ENCODE data around the gene LAMC2. TPM values are rescaled to one million over a fixed set of nuclear protein-coding genes. Genes with fewer than 3 reads are reported as not detected.

Gene LAMC2
- total RNA-seq, 4 donors from 2014 or later, result 24.2 to 46.5 (median 35.5) TPM

- no peak for DNase-seq (ENCODE audit: low spot score in 2 of 2)
- Histone ChIP-seq H3K36me3 (no peaks in the 10 kb centered on the region), H3K4me3 (no peak overlapping the region), H3K27me3 (no peaks in the 10 kb centered on the region), H3K27ac (no peak overlapping the region), H3K4me1 (peaks cover 12% of the 10 kb centered on the region), H3K9me3 (no peaks in the 10 kb centered on the region)
- WGBS, result 78% methylated on average over 3 of the region's 3 CpGs
- no peak for TF ChIP-seq EP300 (IDR thresholded peaks at IDR 0.05)
- TF ChIP-seq POLR2AphosphoS5 (IDR thresholded peaks at IDR 0.05), result no peak
- TF ChIP-seq POLR2A (IDR thresholded peaks at IDR 0.05), result no peak
- TF ChIP-seq CTCF (IDR thresholded peaks at IDR 0.05), result no peak
Observed at GRCh38 chr1:183161391-183161790, 24.7 kb upstream of the LAMC2 start.

GRCh38 chr1:183163316-183163715 lies 22.7 kb upstream of the LAMC2 start:
- TF ChIP-seq CTCF (IDR thresholded peaks at IDR 0.05) (no peak), POLR2AphosphoS5 (IDR thresholded peaks at IDR 0.05) (no peak), POLR2A (IDR thresholded peaks at IDR 0.05) (no peak), EP300 (IDR thresholded peaks at IDR 0.05) (no peak)
- Histone ChIP-seq H3K9me3 (no peaks in the 10 kb centered on the region), H3K36me3 (no peaks in the 10 kb centered on the region), H3K4me3 (no peak overlapping the region), H3K27me3 (no peaks in the 10 kb centered on the region), H3K27ac (no peak overlapping the region), H3K4me1 (peaks cover 12% of the 10 kb centered on the region)
- DNase-seq (ENCODE audit: low spot score in 2 of 2), result no peak
- 78% methylated on average over 3 of the region's 3 CpGs for WGBS

DNA sequence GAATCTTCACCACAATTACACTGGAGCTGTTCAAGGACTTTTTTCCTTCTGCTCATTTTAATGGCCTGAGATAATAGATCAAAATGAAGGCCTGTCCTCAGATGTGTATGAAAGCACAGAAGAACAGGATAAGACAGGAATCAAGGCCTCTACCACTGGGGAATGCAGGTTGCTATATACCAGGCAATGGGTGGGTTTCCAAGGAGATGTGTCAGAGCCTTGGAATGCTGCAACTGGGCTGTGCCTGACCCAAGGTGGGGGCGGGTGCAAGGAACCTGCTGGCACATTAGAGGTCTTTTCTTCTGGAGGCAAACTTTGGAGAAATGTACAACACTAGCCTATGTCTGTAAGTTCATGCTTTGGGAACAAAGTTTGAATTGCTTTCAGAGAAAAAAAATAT lies 21.7 kb upstream of the LAMC2 start:
- Histone ChIP-seq H3K4me1 (peaks cover 10% of the 10 kb centered on the region), H3K27ac (no peak overlapping the region), H3K9me3 (no peaks in the 10 kb centered on the region), H3K27me3 (no peaks in the 10 kb centered on the region), H3K4me3 (no peak overlapping the region), H3K36me3 (no peaks in the 10 kb centered on the region)
- TF ChIP-seq EP300 (IDR thresholded peaks at IDR 0.05), result no peak
- no peak for TF ChIP-seq CTCF (IDR thresholded peaks at IDR 0.05)
- TF ChIP-seq POLR2AphosphoS5 (IDR thresholded peaks at IDR 0.05), result no peak
- DNase-seq (ENCODE audit: low spot score in 2 of 2), result no peak
- WGBS, result 40% methylated on average over 1 of the region's 1 CpG

GRCh38 chr1:183164963-183165362 lies 21.1 kb upstream of the LAMC2 start:
- TF ChIP-seq CTCF (IDR thresholded peaks at IDR 0.05) (no peak), EP300 (IDR thresholded peaks at IDR 0.05) (no peak), POLR2A (IDR thresholded peaks at IDR 0.05) (no peak), POLR2AphosphoS5 (IDR thresholded peaks at IDR 0.05) (no peak)
- Histone ChIP-seq H3K27me3 (no peaks in the 10 kb centered on the region), H3K36me3 (no peaks in the 10 kb centered on the region), H3K4me3 (no peak overlapping the region), H3K9me3 (no peaks in the 10 kb centered on the region), H3K27ac (no peak overlapping the region), H3K4me1 (peaks cover 5% of the 10 kb centered on the region)
- WGBS, result 85% methylated on average over 4 of the region's 4 CpGs
- DNase-seq (ENCODE audit: low spot score in 2 of 2), result no peak

DNA sequence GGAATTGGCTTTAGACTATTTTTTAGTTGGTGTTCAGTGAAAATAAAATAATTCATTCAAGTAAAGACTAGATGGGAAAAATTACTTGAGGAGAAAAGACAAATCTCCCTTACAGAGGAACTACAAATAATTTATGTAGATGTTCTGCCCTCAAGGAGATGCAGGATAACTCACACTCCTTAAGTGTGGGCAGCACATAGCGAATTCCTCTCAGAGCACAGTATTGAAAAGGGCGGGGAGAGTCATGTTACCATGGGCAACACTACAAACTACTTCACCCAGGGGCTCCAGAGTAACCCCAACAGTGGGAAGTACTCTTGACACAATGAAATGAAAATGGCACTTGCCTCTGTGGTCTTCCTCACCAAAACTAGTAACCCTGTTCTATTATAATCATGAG lies 20.6 kb upstream of the LAMC2 start:
- 86% methylated on average over 2 of the region's 2 CpGs for WGBS
- Histone ChIP-seq H3K9me3 (no peaks in the 10 kb centered on the region), H3K4me3 (no peak overlapping the region), H3K4me1 (peaks cover 2% of the 10 kb centered on the region), H3K27me3 (no peaks in the 10 kb centered on the region), H3K27ac (no peak overlapping the region), H3K36me3 (no peaks in the 10 kb centered on the region)
- TF ChIP-seq CTCF (IDR thresholded peaks at IDR 0.05) (no peak), POLR2A (IDR thresholded peaks at IDR 0.05) (no peak), EP300 (IDR thresholded peaks at IDR 0.05) (no peak), POLR2AphosphoS5 (IDR thresholded peaks at IDR 0.05) (no peak)
- no peak for DNase-seq (ENCODE audit: low spot score in 2 of 2)
